ENCODE results near the gene TPPP.
"Not testable (repeated sequence)": the region's sequence is repeated elsewhere in the genome, so short reads cannot be mapped to it uniquely, and the experiment has no call there.

TPPP gene

GRCh38 chr5:685262-686171, 7.6 kb downstream of the TPPP start:
- ChIA-PET POLR2A (no interaction called here), CTCF (no interaction called here)
- no peak overlapping the region for H3K4me3 ChIP-seq (ENCODE audit: low read depth, low read length)
- TF ChIP-seq, protein P1, sequence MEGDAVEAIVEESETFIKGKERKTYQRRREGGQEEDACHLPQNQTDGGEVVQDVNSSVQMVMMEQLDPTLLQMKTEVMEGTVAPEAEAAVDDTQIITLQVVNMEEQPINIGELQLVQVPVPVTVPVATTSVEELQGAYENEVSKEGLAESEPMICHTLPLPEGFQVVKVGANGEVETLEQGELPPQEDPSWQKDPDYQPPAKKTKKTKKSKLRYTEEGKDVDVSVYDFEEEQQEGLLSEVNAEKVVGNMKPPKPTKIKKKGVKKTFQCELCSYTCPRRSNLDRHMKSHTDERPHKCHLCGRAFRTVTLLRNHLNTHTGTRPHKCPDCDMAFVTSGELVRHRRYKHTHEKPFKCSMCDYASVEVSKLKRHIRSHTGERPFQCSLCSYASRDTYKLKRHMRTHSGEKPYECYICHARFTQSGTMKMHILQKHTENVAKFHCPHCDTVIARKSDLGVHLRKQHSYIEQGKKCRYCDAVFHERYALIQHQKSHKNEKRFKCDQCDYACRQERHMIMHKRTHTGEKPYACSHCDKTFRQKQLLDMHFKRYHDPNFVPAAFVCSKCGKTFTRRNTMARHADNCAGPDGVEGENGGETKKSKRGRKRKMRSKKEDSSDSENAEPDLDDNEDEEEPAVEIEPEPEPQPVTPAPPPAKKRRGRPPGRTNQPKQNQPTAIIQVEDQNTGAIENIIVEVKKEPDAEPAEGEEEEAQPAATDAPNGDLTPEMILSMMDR (IDR thresholded peaks at IDR 0.05; ENCODE audit: insufficient read depth, low read length, missing control alignments): no peak
- no peak for DNase-seq (ENCODE audit: low read depth, low spot score)

- CTCF ChIA-PET: no interaction called here
- POLR2A ChIA-PET: no interaction called here
- TF ChIP-seq, protein P1 (IDR thresholded peaks at IDR 0.05; ENCODE audit: insufficient read depth, low read length, missing control alignments): no peak
- no peak for DNase-seq (ENCODE audit: low read depth, low spot score)
- no peak overlapping the region for H3K4me3 ChIP-seq (ENCODE audit: low read depth, low read length)
Measured at GRCh38 chr5:684751-685216, 8.4 kb downstream of the TPPP start.

DNA sequence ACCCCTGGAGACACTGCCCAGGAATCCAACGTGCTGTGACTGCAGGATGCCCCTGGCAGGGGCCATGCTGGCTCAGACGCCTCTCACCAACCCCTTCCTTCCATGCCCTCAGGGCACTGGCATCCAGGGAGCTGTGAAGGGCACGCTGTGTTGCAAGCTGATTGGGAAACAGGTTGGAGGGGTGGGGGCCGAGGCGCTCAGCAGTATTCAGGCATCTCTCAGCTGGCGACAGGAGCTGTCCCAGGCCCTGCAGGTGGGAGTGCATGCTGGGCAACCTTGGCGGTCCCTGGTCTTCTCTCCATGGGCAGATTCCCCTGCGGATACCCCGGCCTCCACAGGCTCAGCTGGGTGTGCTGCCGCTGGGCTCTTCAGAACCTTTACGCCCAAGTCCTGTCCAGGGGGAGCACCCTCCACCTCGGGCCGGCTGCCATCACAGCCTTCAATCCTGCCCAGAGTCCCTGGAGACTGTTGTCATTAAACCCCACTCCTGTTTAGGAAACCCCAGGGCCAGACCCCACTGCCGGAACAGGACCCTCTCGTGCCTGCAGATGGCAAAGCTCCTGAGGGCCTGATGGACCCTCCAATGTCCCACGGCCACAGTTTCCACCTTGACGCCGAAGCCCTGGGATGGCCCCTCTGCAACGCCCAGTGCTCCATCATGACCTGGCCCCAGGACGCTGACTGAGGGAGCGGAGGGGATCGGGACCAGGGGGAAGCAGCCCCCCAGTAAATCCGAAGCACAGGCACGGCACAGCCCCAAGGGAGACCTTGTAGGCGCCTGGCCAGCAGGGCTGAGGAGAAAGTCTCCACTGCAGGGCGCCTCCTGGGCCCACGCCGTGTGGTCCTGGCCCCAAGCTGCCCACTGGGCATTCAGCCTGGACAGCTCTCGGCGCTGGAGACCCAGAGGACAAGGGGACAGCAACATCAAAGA, 9.3 kb downstream of the TPPP start:
- H3K4me3 ChIP-seq (ENCODE audit: low read depth, low read length): no peak overlapping the region
- CTCF ChIA-PET: no interaction called here
- TF ChIP-seq, protein P1 (IDR thresholded peaks at IDR 0.05; ENCODE audit: insufficient read depth, low read length, missing control alignments): no peak
- POLR2A ChIA-PET: no interaction called here
- no peak for DNase-seq (ENCODE audit: low read depth, low spot score)

DNA sequence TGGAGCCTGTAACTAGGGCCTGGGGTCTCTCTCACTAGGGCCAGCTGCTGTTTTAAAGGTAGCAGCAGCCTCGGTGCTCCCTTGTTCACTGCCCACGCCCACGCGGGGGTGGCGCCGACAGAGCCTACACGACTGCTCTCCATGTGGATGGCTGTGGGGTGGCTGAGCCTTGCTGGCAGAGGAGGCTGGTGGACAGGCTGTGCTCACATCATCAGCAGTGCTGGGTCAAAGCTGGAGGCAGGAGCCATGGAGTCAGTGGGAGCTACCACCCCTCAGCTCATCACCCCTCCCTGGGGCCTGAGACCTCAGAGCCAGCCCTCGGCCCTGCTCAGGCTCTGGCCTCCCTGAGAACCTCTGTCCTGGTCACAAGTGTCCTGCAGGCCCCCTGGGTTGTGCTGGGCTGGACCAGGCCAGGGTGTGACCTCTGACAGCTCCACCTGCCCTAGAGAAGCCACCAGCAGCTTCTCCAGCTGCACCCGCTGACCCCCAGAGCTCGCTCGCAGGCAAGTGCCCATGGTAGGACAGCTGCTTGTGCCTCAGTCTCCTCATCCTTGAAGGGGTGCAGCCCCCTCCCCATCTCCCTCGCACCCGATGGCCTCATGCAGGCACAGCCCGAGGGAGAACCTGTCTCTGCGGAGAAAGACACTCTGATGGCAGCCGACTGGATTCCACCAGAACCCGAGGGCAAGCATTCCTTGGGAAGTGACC, 10.3 kb downstream of the TPPP start:
- CTCF ChIA-PET; DNase-seq (ENCODE audit: low read depth, low spot score); H3K4me3 ChIP-seq (ENCODE audit: low read depth, low read length); POLR2A ChIA-PET: not testable (repeated sequence)

DNA sequence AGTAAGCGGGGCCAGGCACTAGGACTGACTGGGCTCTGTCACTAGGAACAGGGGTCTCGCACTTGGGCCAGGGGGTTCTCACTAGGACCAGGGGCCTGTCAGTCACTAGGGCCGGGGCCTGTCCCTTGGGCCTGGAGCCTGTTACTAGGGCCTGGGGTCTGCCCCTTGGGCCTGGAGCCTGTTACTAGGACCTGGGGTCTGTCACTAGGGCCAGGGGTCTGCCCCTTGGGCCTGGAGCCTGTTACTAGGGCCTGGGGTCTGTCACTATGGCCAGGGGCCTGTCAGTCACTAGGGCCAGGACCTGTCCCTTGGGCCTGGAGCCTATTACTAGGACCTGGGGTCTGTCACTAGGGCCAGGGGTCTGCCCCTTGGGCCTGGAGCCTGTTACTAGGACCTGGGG, 10.9 kb downstream of the TPPP start:
- H3K4me3 ChIP-seq (ENCODE audit: low read depth, low read length); POLR2A ChIA-PET; CTCF ChIA-PET; DNase-seq (ENCODE audit: low read depth, low spot score): not testable (repeated sequence)

GRCh38 chr5:681317-682191, 11.6 kb downstream of the TPPP start:
- H3K4me3 ChIP-seq (ENCODE audit: low read depth, low read length); CTCF ChIA-PET; DNase-seq (ENCODE audit: low read depth, low spot score); POLR2A ChIA-PET: not testable (repeated sequence)

- POLR2A ChIA-PET; H3K4me3 ChIP-seq (ENCODE audit: low read depth, low read length); CTCF ChIA-PET; DNase-seq (ENCODE audit: low read depth, low spot score): not testable (repeated sequence)
Measured at GRCh38 chr5:680836-681235, 12.3 kb downstream of the TPPP start.

- POLR2A ChIA-PET; CTCF ChIA-PET; H3K4me3 ChIP-seq (ENCODE audit: low read depth, low read length); DNase-seq (ENCODE audit: low read depth, low spot score): not testable (repeated sequence)
Measured at GRCh38 chr5:680118-680795, 12.9 kb downstream of the TPPP start.

DNA sequence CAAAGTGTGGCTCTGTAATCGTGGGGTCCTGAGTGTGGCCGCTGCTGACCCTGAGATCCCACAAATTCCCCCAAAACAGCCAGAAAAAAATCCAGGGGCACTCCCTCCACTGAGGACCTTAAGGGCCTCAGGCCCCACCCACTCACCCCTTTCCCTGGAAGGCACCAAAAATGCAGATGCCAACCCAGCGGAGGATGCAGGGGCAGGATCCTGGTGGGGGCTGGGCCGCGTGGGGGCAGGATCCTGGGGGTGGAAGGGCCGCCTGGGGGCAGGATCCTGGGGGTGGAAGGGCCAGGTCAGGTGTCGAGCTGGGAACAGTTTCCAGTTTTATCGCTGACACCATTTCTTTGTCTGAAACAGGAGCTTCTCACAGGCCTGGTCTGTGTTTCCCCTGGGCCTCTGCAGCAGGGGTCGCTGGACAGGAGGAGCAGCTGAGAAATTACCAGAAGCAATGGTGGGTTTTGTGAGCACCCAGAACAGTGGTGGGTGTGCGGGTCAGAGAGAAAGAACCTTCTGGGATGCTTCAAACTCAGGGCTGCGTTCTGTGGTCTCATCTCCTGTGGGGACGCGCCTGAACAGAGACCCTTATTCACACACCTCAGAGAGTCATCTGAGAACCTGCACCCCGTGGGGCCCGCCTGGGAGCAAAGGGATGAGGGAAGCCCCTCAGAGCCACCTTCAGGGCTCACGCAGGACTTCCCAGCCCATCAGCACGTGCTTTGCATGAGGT, 13.8 kb downstream of the TPPP start:
- CTCF ChIA-PET; DNase-seq (ENCODE audit: low read depth, low spot score); H3K4me3 ChIP-seq (ENCODE audit: low read depth, low read length); POLR2A ChIA-PET: not testable (repeated sequence)

GRCh38 chr5:678521-678920, 14.6 kb downstream of the TPPP start:
- H3K4me3 ChIP-seq (ENCODE audit: low read depth, low read length); CTCF ChIA-PET; POLR2A ChIA-PET; DNase-seq (ENCODE audit: low read depth, low spot score): not testable (repeated sequence)
